Endothelial cell (in vitro differentiated cells): ENCODE measurements around the gene FEM1C. TPM values are rescaled to one million over a fixed set of nuclear protein-coding genes. Genes with fewer than 3 reads are reported as not detected.

Experiments used
- DNase-seq: peaks from one replicate; pipeline ENCODE4 v3.0.0; 2021; ENCODE audit warnings: low spot score
- H3K27ac Mint-ChIP-seq: one replicate; pipeline ENCODE4 v1.8.0; 2021; ENCODE audit warnings: mixed read lengths, inconsistent platforms; ENCODE audit not compliant: unreplicated experiment
- H3K27me3 Mint-ChIP-seq: one replicate; pipeline ENCODE4 v1.8.0; 2021; ENCODE audit warnings: mild to moderate bottlenecking, moderate library complexity, mixed read lengths, inconsistent platforms; ENCODE audit not compliant: unreplicated experiment
- H3K36me3 Mint-ChIP-seq: one replicate; pipeline ENCODE4 v1.8.0; 2021; ENCODE audit warnings: mild to moderate bottlenecking, low read depth, mixed read lengths, inconsistent platforms; ENCODE audit not compliant: unreplicated experiment
- H3K4me1 Mint-ChIP-seq: one replicate; pipeline ENCODE4 v1.8.0; 2021; ENCODE audit warnings: mild to moderate bottlenecking, mixed read lengths, inconsistent platforms; ENCODE audit not compliant: unreplicated experiment
- H3K4me3 Mint-ChIP-seq: one replicate; pipeline ENCODE4 v1.8.0; 2021; ENCODE audit warnings: mild to moderate bottlenecking, mixed read lengths, inconsistent platforms; ENCODE audit not compliant: unreplicated experiment
- H3K9me3 Mint-ChIP-seq: one replicate; pipeline ENCODE4 v1.8.0; 2021; ENCODE audit warnings: mixed read lengths, inconsistent platforms; ENCODE audit not compliant: unreplicated experiment
- CTCF ChIP-seq: fragments of 200-600 bp; sonication (generic); IDR thresholded peaks from one replicate; pipeline ENCODE4 v1.5.0; 2021; ENCODE audit warnings: antibody characterized with exemption; ENCODE audit not compliant: unreplicated experiment
- total RNA-seq: library from RNA; stranded (reverse); fragmentation: NEBNext Ultra II Directional; extraction: Animal tissue kit (Norgen Biotek cat#: 25700); gene quantifications from one replicate; pipeline ENCODE4 v1.2.1, GENCODE V29; 2021; ENCODE audit not compliant: unreplicated experiment

Gene FEM1C
- total RNA-seq, 1 donor from 2014 or later, result 16.8 TPM

- no peaks in the 10 kb centered on the region for H3K9me3 Mint-ChIP-seq
- H3K4me1 Mint-ChIP-seq, result peaks cover 7% of the 10 kb centered on the region
- H3K27me3 Mint-ChIP-seq, result no peaks in the 10 kb centered on the region
- H3K4me3 Mint-ChIP-seq, result no peak overlapping the region
- DNase-seq, result no peak
- TF ChIP-seq CTCF, result no peak
- no peaks in the 10 kb centered on the region for H3K36me3 Mint-ChIP-seq
- H3K27ac Mint-ChIP-seq, result no peak overlapping the region
These were observed 34.6 kb upstream of the FEM1C start for GRCh38 chr5:115579216-115579615.

GRCh38 chr5:115578657-115579056 is 34.1 kb upstream of the FEM1C start:
- no peaks in the 10 kb centered on the region for H3K36me3 Mint-ChIP-seq
- no peaks in the 10 kb centered on the region for H3K9me3 Mint-ChIP-seq
- no peak overlapping the region for H3K27ac Mint-ChIP-seq
- no peak for DNase-seq
- peaks cover 7% of the 10 kb centered on the region for H3K4me1 Mint-ChIP-seq
- H3K4me3 Mint-ChIP-seq, result no peak overlapping the region
- no peaks in the 10 kb centered on the region for H3K27me3 Mint-ChIP-seq
- no peak for TF ChIP-seq CTCF

- no peak overlapping the region for H3K4me3 Mint-ChIP-seq
These were observed 33.2 kb upstream of the FEM1C start for GRCh38 chr5:115577741-115578140.

GRCh38 chr5:115577329-115577728 is 32.8 kb upstream of the FEM1C start:
- Mint-ChIP-seq H3K4me3 (no peak overlapping the region), H3K4me1 (peaks cover 4% of the 10 kb centered on the region), H3K27me3 (no peaks in the 10 kb centered on the region), H3K36me3 (no peaks in the 10 kb centered on the region), H3K9me3 (no peaks in the 10 kb centered on the region), H3K27ac (no peak overlapping the region)
- no peak for DNase-seq
- no peak for TF ChIP-seq CTCF

More at GRCh38 chr5:115577741-115578140, 33.2 kb upstream of the FEM1C start:
- H3K27me3 Mint-ChIP-seq, result no peaks in the 10 kb centered on the region
- H3K36me3 Mint-ChIP-seq, result no peaks in the 10 kb centered on the region
- H3K9me3 Mint-ChIP-seq, result no peaks in the 10 kb centered on the region
- H3K27ac Mint-ChIP-seq, result no peak overlapping the region
- peaks cover 4% of the 10 kb centered on the region for H3K4me1 Mint-ChIP-seq
- no peak for TF ChIP-seq CTCF
- DNase-seq, result no peak

GRCh38 chr5:115575167-115576070 is 30.8 kb upstream of the FEM1C start:
- H3K9me3 Mint-ChIP-seq, result no peaks in the 10 kb centered on the region
- H3K4me3 Mint-ChIP-seq, result no peak overlapping the region
- no peak overlapping the region for H3K27ac Mint-ChIP-seq
- H3K4me1 Mint-ChIP-seq, result peaks cover 4% of the 10 kb centered on the region
- no peak for DNase-seq
- H3K36me3 Mint-ChIP-seq, result no peaks in the 10 kb centered on the region
- no peaks in the 10 kb centered on the region for H3K27me3 Mint-ChIP-seq
- TF ChIP-seq CTCF, result no peak
